H1 (cell line): ENCODE results near the gene MT1G. TPM values are rescaled to one million over a fixed set of nuclear protein-coding genes. Genes with fewer than 3 reads are reported as not detected.

Source experiments
- ASH2L ChIP-seq: fragments of 200-600, 300-600 bp; sonication (generic); IDR thresholded peaks from one replicate; pipeline ENCODE4 v1.7.1; 2017; ENCODE audit warnings: low read length
- BRCA1 ChIP-seq: IDR thresholded peaks from 2 replicates; pipeline ENCODE4 v1.6.1; 2012; ENCODE audit warnings: low read depth, low read length, improper control_type of control experiment
- CBX8 ChIP-seq: fragments of 300-800, 300-1000 bp; sonication (generic); IDR thresholded peaks from 2 replicates; pipeline ENCODE4 v1.7.1; 2016; ENCODE audit warnings: low read depth, low read length, borderline replicate concordance
- EGR1 ChIP-seq: IDR thresholded peaks from 2 replicates; pipeline ENCODE4 v1.6.1; 2011; ENCODE audit warnings: low read depth, low read length, borderline replicate concordance
- GABPA ChIP-seq: IDR thresholded peaks from 2 replicates; pipeline ENCODE4 v1.6.1; 2011; ENCODE audit warnings: mild to moderate bottlenecking, low read length, moderate library complexity, borderline replicate concordance; ENCODE audit not compliant: insufficient read depth
- HDAC2 ChIP-seq, 2 experiments: fragments of 300-600 bp in 1 of 2; sonication (generic) in 1 of 2; IDR thresholded peaks; 2 replicates each; pipeline ENCODE4 v1.6.1; 2011 to 2012; ENCODE audit warnings: low read depth in 2 of 2, low read length in 2 of 2, mild to moderate bottlenecking in 2 of 2, moderate library complexity in 2 of 2, borderline replicate concordance in 1 of 2, inconsistent platforms in 1 of 2
- HDAC6 ChIP-seq: IDR thresholded peaks from one replicate; pipeline ENCODE4 v1.7.1; 2012; ENCODE audit warnings: low read depth, mild to moderate bottlenecking, inconsistent platforms, low read length, moderate library complexity
- JUND ChIP-seq: IDR thresholded peaks from 2 replicates; pipeline ENCODE4 v1.6.1; 2011; ENCODE audit warnings: mild to moderate bottlenecking, improper control_type of control experiment, low read length
- KDM5A ChIP-seq: fragments of 200-600 bp; IDR thresholded peaks from 2 replicates; pipeline ENCODE4 v1.7.1; 2012; ENCODE audit warnings: mild to moderate bottlenecking, low read length, inconsistent platforms, mixed read lengths
- MAFK ChIP-seq: IDR thresholded peaks from 2 replicates; pipeline ENCODE4 v1.6.1; 2012; ENCODE audit warnings: low read depth, mild to moderate bottlenecking, improper control_type of control experiment, low read length
- PHF8 ChIP-seq: fragments of 200-600 bp; sonication (generic); conservative IDR thresholded peaks from 2 replicates; pipeline ENCODE4 v1.7.1; 2012; ENCODE audit warnings: low read depth, mild to moderate bottlenecking, inconsistent platforms, low read length, moderate library complexity
- POU5F1 ChIP-seq: IDR thresholded peaks from 2 replicates; pipeline ENCODE4 v1.6.1; 2011; ENCODE audit warnings: low read depth, mild to moderate bottlenecking, low read length, moderate library complexity
- RAD21 ChIP-seq, 2 experiments: IDR thresholded peaks in 1 of 2; conservative IDR thresholded peaks in 1 of 2; 2 replicates each; pipeline ENCODE4 v1.6.1; 2011; ENCODE audit warnings: low read depth in 2 of 2, low read length in 2 of 2, improper control_type of control experiment in 1 of 2, inconsistent platforms in 1 of 2, mild to moderate bottlenecking in 1 of 2, moderate library complexity in 1 of 2
- RBBP5 ChIP-seq: IDR thresholded peaks from 2 replicates; pipeline ENCODE4 v1.7.1; 2012; ENCODE audit warnings: low read depth, mild to moderate bottlenecking, inconsistent platforms, low read length, moderate library complexity, borderline replicate concordance
- RFX5 ChIP-seq: IDR thresholded peaks from 2 replicates; pipeline ENCODE4 v1.6.1; 2011; ENCODE audit warnings: low read depth, low read length, improper control_type of control experiment, borderline replicate concordance
- RNF2 ChIP-seq: fragments of 200-900, 300-1000 bp; sonication (generic); IDR thresholded peaks from 2 replicates; pipeline ENCODE4 v1.7.1; 2016; ENCODE audit warnings: borderline replicate concordance, low read depth, mild to moderate bottlenecking, antibody characterized with exemption, low read length; ENCODE audit not compliant: poor library complexity, severe bottlenecking; ENCODE audit errors: missing control alignments
- SP1 ChIP-seq: IDR thresholded peaks from 2 replicates; pipeline ENCODE4 v1.6.1; 2011; ENCODE audit warnings: low read depth, low read length
- SP2 ChIP-seq: IDR thresholded peaks from 2 replicates; pipeline ENCODE4 v1.6.1; 2012; ENCODE audit warnings: mild to moderate bottlenecking, low read length, inconsistent platforms
- SUZ12 ChIP-seq: fragments of 200-600 bp; sonication (generic); IDR thresholded peaks from 2 replicates; pipeline ENCODE4 v1.6.1; 2012; ENCODE audit warnings: mild to moderate bottlenecking, inconsistent platforms, low read length, moderate library complexity, mixed read lengths
- TAF7 ChIP-seq: optimal IDR thresholded peaks from 2 replicates; pipeline ENCODE3; 2011; ENCODE audit warnings: low read depth, mild to moderate bottlenecking, inconsistent platforms, low read length, moderate library complexity, borderline replicate concordance
- TBP ChIP-seq: IDR thresholded peaks from 2 replicates; pipeline ENCODE4 v1.6.1; 2011; ENCODE audit warnings: low read depth, low read length, improper control_type of control experiment
- TCF12 ChIP-seq: IDR thresholded peaks from 2 replicates; pipeline ENCODE4 v1.6.1; 2011; ENCODE audit warnings: low read depth, mild to moderate bottlenecking, low read length
- TEAD4 ChIP-seq: IDR thresholded peaks from 2 replicates; pipeline ENCODE4 v1.6.1; 2012; ENCODE audit warnings: low read depth, low read length, inconsistent platforms, mixed read lengths
- YY1 ChIP-seq: IDR thresholded peaks from 2 replicates; pipeline ENCODE4 v1.6.1; 2011; ENCODE audit warnings: low read depth, mild to moderate bottlenecking, low read length
- polyA plus RNA-seq, 7 experiments: library from polyadenylated mRNA; depleted of rRNA in 3 of 7; stranded (reverse) in 5 of 7; unstranded in 2 of 7; fragments of >200 nt in 5 of 7; fragments of 200-250 nt in 2 of 7; gene quantifications; 1 replicate in 5 of 7; 2 replicates in 1 of 7; 4 replicates in 1 of 7; pipeline versions ENCODE4 v1.2.1 to v1.2.3, GENCODE V29; 2011 to 2013; ENCODE audit warnings: missing spikeins in 2 of 7, mixed read lengths in 2 of 7
- total RNA-seq: library from RNA; stranded (reverse); fragmentation: NEBNext Ultra II Directional; extraction: Animal tissue kit (Norgen Biotek cat#: 25700); gene quantifications from 2 replicates; pipeline ENCODE4 v1.2.1, GENCODE V29; 2021

The MT1G gene
- total and polyA plus RNA-seq, 2 of the 8 experiments (the other 6 are each of a cell fraction or from before 2014, with no cell fraction given) = 17.7 to 515 TPM

- TF ChIP-seq HDAC2 (IDR thresholded peaks at IDR 0.05; ENCODE audit: borderline replicate concordance in 1 of 2, low read depth in 2 of 2, low read length in 2 of 2) = no peak
- TF ChIP-seq TBP = no peak; the same call in 1 of the 2 replicates
- no peak for TF ChIP-seq TEAD4
- TF ChIP-seq TCF12 = no peak
- no peak for TF ChIP-seq KDM5A
- no peak for TF ChIP-seq POU5F1
- TF ChIP-seq SP1 = 0 out of 2 replicates have a peak, but pooled peaks have one; percentile 7
- no peak for TF ChIP-seq GABPA
- TF ChIP-seq BRCA1 = no peak
- TF ChIP-seq EGR1 = no peak
- TF ChIP-seq TAF7 = no peak
- no peak for TF ChIP-seq MAFK
- TF ChIP-seq YY1 = no peak
- no peak for TF ChIP-seq RNF2
- TF ChIP-seq PHF8 = no peak; the same call in 1 of the 2 replicates
- TF ChIP-seq CBX8 = no peak
- TF ChIP-seq RFX5 = no peak
- no peak for TF ChIP-seq JUND
- TF ChIP-seq HDAC6 = no peak
- no peak for TF ChIP-seq ASH2L
- peak; percentile 15 to 35; a peak in 3 of 4 replicates for TF ChIP-seq RAD21 (IDR thresholded peaks at IDR 0.05 in 1 of 2, conservative IDR thresholded peaks at IDR 0.05 in 1 of 2; ENCODE audit: low read depth in 2 of 2, low read length in 2 of 2)
- no peak for TF ChIP-seq SP2
- 0 out of 2 replicates have a peak, but pooled peaks have one; percentile 34 for TF ChIP-seq RBBP5
- peak; percentile 41; the same call in 1 of the 2 replicates for TF ChIP-seq SUZ12
Observed at GRCh38 chr16:56657555-56658326, 10.1 kb downstream of the MT1G start, which contains the start of gene MT1F (continued).
